Measurements from ENCODE around the gene RASGRP2.

DNA sequence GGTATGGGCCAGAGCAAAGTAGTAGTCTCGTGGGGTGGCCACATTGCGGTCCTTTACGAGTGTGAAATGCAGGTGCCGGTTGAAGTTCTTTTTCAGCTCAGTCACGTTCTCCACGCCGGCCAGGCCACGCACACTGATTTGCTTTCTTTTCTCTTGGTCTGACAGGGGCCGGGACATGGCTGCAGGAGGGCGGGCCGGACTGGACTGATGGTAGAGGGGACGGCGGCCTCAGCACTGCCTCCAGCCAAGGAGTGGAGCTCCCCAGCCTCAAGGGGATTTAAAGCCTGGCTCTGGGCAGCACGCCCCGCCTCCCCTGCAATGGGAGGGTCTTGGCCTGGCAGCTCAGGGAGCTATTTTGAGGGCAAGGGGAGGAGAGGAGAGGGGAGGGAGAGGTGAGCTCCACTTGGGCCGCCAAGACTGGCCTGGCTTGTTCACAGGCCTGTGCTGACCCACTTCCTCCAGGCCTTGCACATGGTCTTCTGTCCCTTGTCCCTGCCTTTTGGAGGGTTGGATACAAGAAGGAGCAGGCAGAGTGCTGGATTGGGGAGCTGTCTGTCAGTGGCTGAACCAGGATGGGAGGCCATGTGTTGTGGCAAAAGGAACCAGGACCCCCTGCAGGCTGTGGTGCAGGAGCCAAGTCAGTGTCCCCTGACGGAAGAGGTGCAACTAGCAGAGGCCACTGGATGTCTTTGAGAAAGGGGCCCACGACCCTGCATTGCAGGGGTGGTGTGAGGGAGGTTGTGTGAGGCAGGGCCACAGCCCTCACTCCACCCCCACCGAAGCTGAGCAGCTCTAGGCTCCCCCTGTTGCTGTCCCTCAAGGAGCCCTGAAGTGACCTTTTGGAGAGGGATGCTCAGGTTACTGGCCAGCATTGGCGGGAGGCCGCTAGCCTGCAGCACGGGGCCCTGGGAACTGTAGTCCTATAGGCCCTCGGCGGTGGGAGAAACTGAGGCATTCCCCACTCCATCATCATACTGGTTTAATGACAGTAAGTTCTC lies 16.1 kb upstream of the RASGRP2 start, which contains the start of gene PYGM:
- TF ChIP-seq POLR2AphosphoS5 (IDR thresholded peaks at IDR 0.05; ENCODE audit: insufficient read depth, low read depth, low read length) (peak; percentile 49), POLR2A (IDR thresholded peaks at IDR 0.05; ENCODE audit: low read depth, low read length) (no peak)
- TF ChIP-seq, protein P1, sequence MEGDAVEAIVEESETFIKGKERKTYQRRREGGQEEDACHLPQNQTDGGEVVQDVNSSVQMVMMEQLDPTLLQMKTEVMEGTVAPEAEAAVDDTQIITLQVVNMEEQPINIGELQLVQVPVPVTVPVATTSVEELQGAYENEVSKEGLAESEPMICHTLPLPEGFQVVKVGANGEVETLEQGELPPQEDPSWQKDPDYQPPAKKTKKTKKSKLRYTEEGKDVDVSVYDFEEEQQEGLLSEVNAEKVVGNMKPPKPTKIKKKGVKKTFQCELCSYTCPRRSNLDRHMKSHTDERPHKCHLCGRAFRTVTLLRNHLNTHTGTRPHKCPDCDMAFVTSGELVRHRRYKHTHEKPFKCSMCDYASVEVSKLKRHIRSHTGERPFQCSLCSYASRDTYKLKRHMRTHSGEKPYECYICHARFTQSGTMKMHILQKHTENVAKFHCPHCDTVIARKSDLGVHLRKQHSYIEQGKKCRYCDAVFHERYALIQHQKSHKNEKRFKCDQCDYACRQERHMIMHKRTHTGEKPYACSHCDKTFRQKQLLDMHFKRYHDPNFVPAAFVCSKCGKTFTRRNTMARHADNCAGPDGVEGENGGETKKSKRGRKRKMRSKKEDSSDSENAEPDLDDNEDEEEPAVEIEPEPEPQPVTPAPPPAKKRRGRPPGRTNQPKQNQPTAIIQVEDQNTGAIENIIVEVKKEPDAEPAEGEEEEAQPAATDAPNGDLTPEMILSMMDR (IDR thresholded peaks at IDR 0.05; ENCODE audit: extremely low read depth in 1 of 2, insufficient read depth in 1 of 2, low read depth in 1 of 2, low read length in 2 of 2) = no peak
